Central memory CD8-positive, alpha-beta T cell (primary cell): ENCODE data around the gene JCAD.
A peak's percentile ranks its signal among the peaks of the same experiment; 100 is the strongest.
"Not testable (repeated sequence)": the region's sequence is repeated elsewhere in the genome, so short reads cannot be mapped to it uniquely, and the experiment has no call there.

ENCODE experiments used
- ATAC-seq: fragments of 150-1000 bp; cut with Tn5 transposase; replicated peaks from 2 replicates; pipeline ENCODE4 v1.10.0; 2022; ENCODE audit warnings: mild to moderate bottlenecking, moderate FRiP score, moderate number of reproducible peaks; ENCODE audit not compliant: poor library complexity, severe bottlenecking; ENCODE audit errors: extremely low read depth
- DNase-seq, 2 donors: peaks; one replicate each; pipeline ENCODE4 v3.0.0; 2021; ENCODE audit warnings: low spot score in 2 of 2
- H3K27ac Mint-ChIP-seq: one replicate; pipeline ENCODE4 v1.8.0; 2022; ENCODE audit warnings: low read depth, mild to moderate bottlenecking, moderate library complexity, mixed read lengths
- H3K27me3 Mint-ChIP-seq: one replicate; pipeline ENCODE4 v1.8.0; 2022; ENCODE audit warnings: mixed read lengths
- H3K36me3 Mint-ChIP-seq: one replicate; pipeline ENCODE4 v1.8.0; 2022; ENCODE audit warnings: mild to moderate bottlenecking, moderate library complexity, mixed read lengths; ENCODE audit not compliant: insufficient read depth
- H3K4me1 Mint-ChIP-seq: one replicate; pipeline ENCODE4 v1.8.0; 2022; ENCODE audit warnings: mixed read lengths
- H3K4me3 Mint-ChIP-seq: one replicate; pipeline ENCODE4 v1.8.0; 2022; ENCODE audit warnings: mild to moderate bottlenecking, moderate library complexity, mixed read lengths
- H3K9me3 Mint-ChIP-seq: one replicate; pipeline ENCODE4 v1.8.0; 2022; ENCODE audit warnings: mixed read lengths

Gene JCAD

GRCh38 chr10:30011396-30011795 lies 48.0 kb downstream of the JCAD start:
- no peak for DNase-seq
- Mint-ChIP-seq H3K4me3 (no peak overlapping the region), H3K9me3 (no peaks in the 10 kb centered on the region), H3K27ac (no peak overlapping the region), H3K36me3 (peaks cover 2% of the 10 kb centered on the region), H3K27me3 (peaks cover 39% of the 10 kb centered on the region), H3K4me1 (no peaks in the 10 kb centered on the region)
- no peak for ATAC-seq

- H3K4me3 Mint-ChIP-seq: no peak overlapping the region
- peaks cover 54% of the 10 kb centered on the region for H3K27me3 Mint-ChIP-seq
- ATAC-seq: no peak
Observed at GRCh38 chr10:30007406-30007805, 52.0 kb downstream of the JCAD start.

GRCh38 chr10:30006410-30006809 lies 53.0 kb downstream of the JCAD start:
- peaks cover 55% of the 10 kb centered on the region for H3K27me3 Mint-ChIP-seq

More at GRCh38 chr10:30007406-30007805, 52.0 kb downstream of the JCAD start:
- no peaks in the 10 kb centered on the region for H3K36me3 Mint-ChIP-seq
- H3K4me1 Mint-ChIP-seq: peaks cover 7% of the 10 kb centered on the region
- H3K27ac Mint-ChIP-seq: no peak overlapping the region
- DNase-seq: no peak
- H3K9me3 Mint-ChIP-seq: no peaks in the 10 kb centered on the region

GRCh38 chr10:30005116-30005515 lies 54.3 kb downstream of the JCAD start:
- DNase-seq: not testable (repeated sequence)

More at GRCh38 chr10:30006410-30006809, 53.0 kb downstream of the JCAD start:
- Mint-ChIP-seq H3K9me3 (no peaks in the 10 kb centered on the region), H3K4me3 (no peak overlapping the region), H3K4me1 (peaks cover 12% of the 10 kb centered on the region), H3K36me3 (no peaks in the 10 kb centered on the region), H3K27ac (no peak overlapping the region)
- ATAC-seq: no peak
- no peak for DNase-seq

GRCh38 chr10:30002426-30003266 lies 56.7 kb downstream of the JCAD start:
- H3K4me1 Mint-ChIP-seq: peaks cover 12% of the 10 kb centered on the region
- no peak overlapping the region for H3K4me3 Mint-ChIP-seq
- no peak overlapping the region for H3K27ac Mint-ChIP-seq
- H3K27me3 Mint-ChIP-seq: peaks cover 51% of the 10 kb centered on the region
- no peaks in the 10 kb centered on the region for H3K9me3 Mint-ChIP-seq
- DNase-seq: peak; percentile 31 to 35
- H3K36me3 Mint-ChIP-seq: peaks cover 3% of the 10 kb centered on the region
- ATAC-seq: peak; percentile 71

More at GRCh38 chr10:30005116-30005515, 54.3 kb downstream of the JCAD start:
- H3K27ac Mint-ChIP-seq, H3K36me3 Mint-ChIP-seq, ATAC-seq, H3K4me3 Mint-ChIP-seq, H3K9me3 Mint-ChIP-seq: not testable (repeated sequence)
- H3K27me3 Mint-ChIP-seq: peaks cover 55% of the 10 kb centered on the region
- H3K4me1 Mint-ChIP-seq: peaks cover 12% of the 10 kb centered on the region

- ATAC-seq (no peak), DNase-seq (no peak)
- H3K4me1 Mint-ChIP-seq: peaks cover 12% of the 10 kb centered on the region
- H3K9me3 Mint-ChIP-seq: no peaks in the 10 kb centered on the region
- no peak overlapping the region for H3K4me3 Mint-ChIP-seq
- H3K27me3 Mint-ChIP-seq: peaks cover 50% of the 10 kb centered on the region
- no peak overlapping the region for H3K27ac Mint-ChIP-seq
- H3K36me3 Mint-ChIP-seq: peaks cover 3% of the 10 kb centered on the region
Observed at GRCh38 chr10:30000802-30001571, 58.4 kb downstream of the JCAD start.

GRCh38 chr10:29998142-29998808 lies 61.1 kb downstream of the JCAD start:
- ATAC-seq: peak; percentile 59
- no peak overlapping the region for H3K27ac Mint-ChIP-seq
- H3K36me3 Mint-ChIP-seq: peaks cover 3% of the 10 kb centered on the region
- peaks cover 12% of the 10 kb centered on the region for H3K4me1 Mint-ChIP-seq
- peak; percentile 65 to 69 for DNase-seq
- no peak overlapping the region for H3K4me3 Mint-ChIP-seq
- H3K27me3 Mint-ChIP-seq: peaks cover 64% of the 10 kb centered on the region
- no peaks in the 10 kb centered on the region for H3K9me3 Mint-ChIP-seq

GRCh38 chr10:29994811-29995210 lies 64.6 kb downstream of the JCAD start:
- Mint-ChIP-seq H3K4me3 (no peak overlapping the region), H3K27ac (no peak overlapping the region), H3K36me3 (peaks cover 3% of the 10 kb centered on the region), H3K9me3 (no peaks in the 10 kb centered on the region), H3K27me3 (peaks cover 76% of the 10 kb centered on the region), H3K4me1 (no peaks in the 10 kb centered on the region)
- DNase-seq: no peak
- ATAC-seq: no peak

GRCh38 chr10:29993319-29993915 lies 66.0 kb downstream of the JCAD start:
- Mint-ChIP-seq H3K27ac (no peak overlapping the region), H3K9me3 (no peaks in the 10 kb centered on the region), H3K27me3 (peaks cover 75% of the 10 kb centered on the region), H3K36me3 (peaks cover 1% of the 10 kb centered on the region), H3K4me1 (no peaks in the 10 kb centered on the region), H3K4me3 (no peak overlapping the region)
- ATAC-seq: no peak
- DNase-seq: no peak

GRCh38 chr10:29992914-29993313 lies 66.5 kb downstream of the JCAD start:
- ATAC-seq: no peak
- H3K4me3 Mint-ChIP-seq: no peak overlapping the region
- no peaks in the 10 kb centered on the region for H3K9me3 Mint-ChIP-seq
- no peaks in the 10 kb centered on the region for H3K36me3 Mint-ChIP-seq
- peaks cover 70% of the 10 kb centered on the region for H3K27me3 Mint-ChIP-seq
- DNase-seq: no peak
- no peaks in the 10 kb centered on the region for H3K4me1 Mint-ChIP-seq
- no peak overlapping the region for H3K27ac Mint-ChIP-seq

- Mint-ChIP-seq H3K9me3 (no peaks in the 10 kb centered on the region), H3K27me3 (peaks cover 55% of the 10 kb centered on the region), H3K4me1 (no peaks in the 10 kb centered on the region), H3K4me3 (no peak overlapping the region), H3K36me3 (no peaks in the 10 kb centered on the region), H3K27ac (no peak overlapping the region)
- ATAC-seq (no peak), DNase-seq (no peak)
Observed at GRCh38 chr10:29991382-29991781, 68.0 kb downstream of the JCAD start.

GRCh38 chr10:29987471-29987870 lies 71.9 kb downstream of the JCAD start:
- H3K4me1 Mint-ChIP-seq: no peaks in the 10 kb centered on the region
- no peak overlapping the region for H3K4me3 Mint-ChIP-seq
- no peaks in the 10 kb centered on the region for H3K36me3 Mint-ChIP-seq
- peaks cover 19% of the 10 kb centered on the region for H3K27me3 Mint-ChIP-seq
- no peak overlapping the region for H3K27ac Mint-ChIP-seq
- H3K9me3 Mint-ChIP-seq: peaks cover 14% of the 10 kb centered on the region
- ATAC-seq (no peak), DNase-seq (no peak)
